Peyer's patch (tissue), 4 donors: ENCODE measurements around the gene G6PC1.

Experiments
- CTCF ChIP-seq, 6 experiments: fragments of 450-650 bp in 4 of 6; fragments of 200-600 bp in 2 of 6; sonication (generic) in 1 of 6; IDR thresholded peaks; one replicate each; pipeline ENCODE4 v1.5.1; 2017 to 2019; ENCODE audit warnings: antibody characterized with exemption in 6 of 6, mild to moderate bottlenecking in 3 of 6, moderate library complexity in 1 of 6
- POLR2A ChIP-seq, 2 donors: fragments of 450-650 bp; IDR thresholded peaks; one replicate each; pipeline ENCODE4 v1.5.1; 2017; ENCODE audit warnings: antibody characterized with exemption in 2 of 2, mild to moderate bottlenecking in 2 of 2, moderate library complexity in 2 of 2

DNA sequence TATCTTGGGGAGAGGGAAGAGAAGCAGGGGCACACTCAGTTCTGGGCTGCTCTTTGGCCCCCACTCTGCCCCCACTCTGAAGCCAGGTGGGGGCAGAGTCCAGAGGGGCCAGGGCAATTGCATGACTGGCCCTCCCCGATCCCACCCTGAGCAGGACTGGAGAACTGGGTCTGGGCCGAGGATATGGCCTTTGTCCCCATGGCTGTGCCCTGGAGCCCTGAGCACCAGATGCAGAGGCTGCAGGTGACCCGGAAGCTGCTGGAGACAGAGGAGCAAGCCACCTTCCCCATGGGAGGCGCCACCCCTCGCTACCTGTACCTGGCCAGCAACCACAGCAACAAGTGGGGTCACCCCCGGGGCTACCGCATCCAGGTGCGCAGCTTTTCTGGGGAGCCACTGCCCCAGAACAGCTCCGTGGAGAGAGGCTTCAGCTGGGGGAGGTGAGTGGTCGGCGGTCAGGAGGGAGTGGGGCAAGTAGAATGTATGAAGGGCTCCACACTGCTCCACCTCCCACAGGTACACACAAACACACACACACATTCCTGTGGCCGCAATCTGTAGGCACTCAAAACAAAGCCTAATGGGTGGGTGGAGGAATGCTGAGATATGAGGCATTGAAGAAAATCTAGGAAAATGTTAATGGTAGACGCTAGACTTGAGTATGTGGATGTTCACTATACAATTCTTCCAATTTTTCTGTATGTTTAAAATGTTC, 28.2 kb upstream of the G6PC1 start:
- TF ChIP-seq POLR2A (IDR thresholded peaks at IDR 0.05) (no peak), CTCF (IDR thresholded peaks at IDR 0.05) (no peak)
